Endothelial cell of umbilical vein (primary cell): ENCODE data around the gene HES6. TPM values are rescaled to one million over a fixed set of nuclear protein-coding genes. Genes with fewer than 3 reads are reported as not detected.
A peak's percentile ranks its signal among the peaks of the same experiment; 100 is the strongest.

Source experiments
- BruUV-seq: library from RNA; stranded (reverse); fragments of 400-500 nt; replicated peaks from 2 replicates; lab custom pipeline; 2021; lab: Mats Ljungman, UMichigan
- CTCF ChIA-PET: fragments of 300-600, 350-600 bp; sonication (Branson Sonifier 250); formaldehyde crosslinking; loops from one replicate; lab custom pipeline; 2021; ENCODE audit warnings: antibody characterized with exemption, inconsistent platforms; lab: Charles Lee
- POLR2A ChIA-PET: fragments of 300-600, 350-600 bp; sonication (Branson Sonifier 250); formaldehyde crosslinking; loops from one replicate; lab custom pipeline; 2021; ENCODE audit warnings: antibody characterized with exemption, inconsistent platforms; lab: Charles Lee
- DNase-seq: peaks from one replicate; pipeline ENCODE4 v3.0.0-alpha.2; 2011; ENCODE audit warnings: low read depth, low spot score
- FAIRE-seq: peaks from 2 replicates; lab custom pipeline; 2011; peaks lifted over from hg19 to GRCh38; lab: Jason Lieb, UNC
- H2AFZ ChIP-seq: 2 replicates; pipeline ENCODE4 v1.6.0; 2012; ENCODE audit warnings: low read depth, low read length, control low read depth, inconsistent platforms
- H3K27ac ChIP-seq: 2 replicates; pipeline ENCODE4 v1.5.1; 2011; ENCODE audit warnings: low read depth, mild to moderate bottlenecking, control low read depth, low read length, moderate library complexity; ENCODE audit not compliant: insufficient read depth
- H3K27me3 ChIP-seq, 2 experiments: 2 replicates each; pipeline versions ENCODE4 v1.6.0 to v1.6.1; 2011; ENCODE audit warnings: low read length in 2 of 2, mixed read lengths in 1 of 2; ENCODE audit not compliant: control insufficient read depth in 2 of 2, insufficient read depth in 2 of 2
- H3K36me3 ChIP-seq, 2 experiments: 2 replicates in 1 of 2; 3 replicates in 1 of 2; pipeline ENCODE4 v1.5.1; 2011; ENCODE audit warnings: low read length in 2 of 2, mild to moderate bottlenecking in 1 of 2, moderate library complexity in 1 of 2; ENCODE audit not compliant: control insufficient read depth in 2 of 2, insufficient read depth in 2 of 2; ENCODE audit errors: extremely low read depth in 1 of 2
- H3K4me1 ChIP-seq: 3 replicates; pipeline ENCODE4 v1.5.1; 2011; ENCODE audit warnings: mild to moderate bottlenecking, low read length; ENCODE audit not compliant: control insufficient read depth, insufficient read depth; ENCODE audit errors: extremely low read depth
- H3K4me2 ChIP-seq: 2 replicates; pipeline ENCODE4 v1.6.1; 2011; ENCODE audit warnings: low read length, control low read depth, mixed read lengths; ENCODE audit not compliant: insufficient read depth
- H3K4me3 ChIP-seq, 3 experiments: fragments of 200-600 bp in 1 of 3; sonication (generic), shearing (Covaris generic) in 1 of 3; replicated peaks in 1 of 3; 2 replicates each; pipeline ENCODE4 v1.5.1; 2011 to 2016; ENCODE audit warnings: control low read depth in 3 of 3, low read length in 3 of 3, mild to moderate bottlenecking in 2 of 3, inconsistent platforms in 1 of 3, low read depth in 1 of 3, moderate library complexity in 1 of 3; ENCODE audit not compliant: insufficient read depth in 1 of 3
- H3K79me2 ChIP-seq: 2 replicates; pipeline ENCODE4 v1.6.0; 2012; ENCODE audit warnings: low read length, inconsistent platforms; ENCODE audit not compliant: control insufficient read depth, insufficient read depth
- H3K9ac ChIP-seq: replicated peaks from 2 replicates; pipeline ENCODE3; 2011; ENCODE audit warnings: low read length, control low read depth; ENCODE audit not compliant: insufficient read depth; ENCODE audit errors: extremely low read depth
- H3K9me1 ChIP-seq: replicated peaks from 3 replicates; pipeline ENCODE4 v1.6.0; 2011; ENCODE audit warnings: mild to moderate bottlenecking, low read length; ENCODE audit not compliant: control insufficient read depth, insufficient read depth; ENCODE audit errors: extremely low read depth
- H3K9me3 ChIP-seq: replicated peaks from 2 replicates; pipeline ENCODE4 v1.5.1; 2012; ENCODE audit warnings: low read length, inconsistent platforms; ENCODE audit not compliant: control insufficient read depth, insufficient read depth
- H4K20me1 ChIP-seq: replicated peaks from 2 replicates; pipeline ENCODE3; 2011; ENCODE audit warnings: mild to moderate bottlenecking, low read length; ENCODE audit not compliant: control insufficient read depth, insufficient read depth; ENCODE audit errors: extremely low read depth
- CTCF ChIP-seq, 2 donors: IDR thresholded peaks; 1 replicate in 1 of 2; 2 replicates in 1 of 2; pipeline ENCODE4 v1.5.1; 2011; ENCODE audit warnings: low read length in 2 of 2, mild to moderate bottlenecking in 2 of 2, moderate library complexity in 2 of 2, control low read depth in 1 of 2, inconsistent platforms in 1 of 2, low read depth in 1 of 2; ENCODE audit not compliant: insufficient read depth in 1 of 2; ENCODE audit errors: extremely low read depth in 1 of 2
- EZH2 ChIP-seq: IDR thresholded peaks from 2 replicates; pipeline ENCODE4 v1.6.1; 2012; ENCODE audit warnings: borderline replicate concordance, low read depth, mild to moderate bottlenecking, moderate library complexity, low read length, inconsistent platforms; ENCODE audit not compliant: severe bottlenecking
- FOS ChIP-seq: IDR thresholded peaks from 2 replicates; pipeline ENCODE4 v1.6.1; 2011; ENCODE audit warnings: mild to moderate bottlenecking, low read length, moderate library complexity, borderline replicate concordance; ENCODE audit not compliant: insufficient read depth
- GATA2 ChIP-seq: IDR thresholded peaks from 2 replicates; pipeline ENCODE4 v1.7.0; 2011; ENCODE audit warnings: low read depth, mild to moderate bottlenecking, moderate library complexity, mixed read lengths, low read length; ENCODE audit not compliant: insufficient read length, insufficient read depth
- JUN ChIP-seq: IDR thresholded peaks from 2 replicates; pipeline ENCODE4 v1.6.1; 2011; ENCODE audit warnings: borderline replicate concordance, low read depth; ENCODE audit not compliant: insufficient read length, insufficient read depth
- MYC ChIP-seq: IDR thresholded peaks from one replicate; pipeline ENCODE4 v1.6.1; 2011; ENCODE audit warnings: mild to moderate bottlenecking, low read depth, low read length
- POLR2A ChIP-seq: IDR thresholded peaks from 2 replicates; pipeline ENCODE4 v1.6.1; 2012; ENCODE audit warnings: low read depth, mild to moderate bottlenecking, control low read depth, low read length
- POLR2AphosphoS5 ChIP-seq: IDR thresholded peaks from 2 replicates; pipeline ENCODE4 v1.6.1; 2012; ENCODE audit warnings: low read depth, mild to moderate bottlenecking, control low read depth, low read length, moderate library complexity; ENCODE audit not compliant: insufficient read depth
- dilution Hi-C: fragments of 300-500 bp; cut with MboI; formaldehyde crosslinking; loops from one replicate; pipeline ENCODE4 v1.15.0; 2019; ENCODE audit warnings: low sequenced_read_pairs; ENCODE audit not compliant: extremely low pct_ligation_motif_present
- intact Hi-C: fragments of 100-400 bp; cut with micrococcal nuclease; formaldehyde crosslinking; loops from one replicate; pipeline ENCODE4 v1.10.0; 2022
- polyA plus RNA-seq, 4 experiments: library from polyadenylated mRNA; depleted of rRNA in 3 of 4; stranded (reverse) in 3 of 4; unstranded in 1 of 4; fragments of >200 nt; gene quantifications; 2 replicates each; pipeline versions ENCODE4 v1.2.1 to v1.2.3, GENCODE V29; 2011 to 2012; ENCODE audit warnings: missing spikeins in 1 of 4
- total RNA-seq: library from RNA; stranded (reverse); gene quantifications from 2 replicates; pipeline ENCODE4 v1.2.3, GENCODE V29; 2021
- TF ChIP-seq, protein P1 (sequence below): IDR thresholded peaks from 2 replicates; pipeline ENCODE4 v1.6.1; 2011; ENCODE audit not compliant: insufficient read depth, insufficient read length

Gene HES6
- total and polyA plus RNA-seq, 2 donors (not counting 3 experiments of a cell fraction or from before 2014, with no cell fraction given), result 2.2 to 5.1 TPM

- Histone ChIP-seq H4K20me1 (no peaks in the 10 kb centered on the region), H3K4me1 (peaks cover 3% of the 10 kb centered on the region), H3K9ac (no peak overlapping the region), H3K9me3 (no peaks in the 10 kb centered on the region), H3K9me1 (no peaks in the 10 kb centered on the region), H3K4me3 (no peak overlapping the region), H3K27me3 (peaks cover 7 to 12% of the 10 kb centered on the region in 2 experiments), H2AFZ (no peak overlapping the region), H3K36me3 (no peaks in the 10 kb centered on the region), H3K79me2 (no peaks in the 10 kb centered on the region), H3K4me2 (no peak overlapping the region), H3K27ac (no peak overlapping the region)
- dilution Hi-C loops (no loop called here), intact Hi-C loops (loop anchor here (1.0 to 10.0 kb wide), 3 partner anchors 22 to 566 kb away; partner anchors contain the start of gene UBE2F)
- BruUV-seq, result no TSS peak
- ChIA-PET CTCF (interaction anchor here (2.5 kb wide), 1 partner anchor 23 kb away, joined by 13 read pairs; no protein-coding TSS in a partner anchor), POLR2A (no interaction called here)
- FAIRE-seq (peak; percentile 42), DNase-seq (peak; percentile 17)
- no peak for TF ChIP-seq CTCF (IDR thresholded peaks at IDR 0.05; ENCODE audit: extremely low read depth in 1 of 2, insufficient read depth in 1 of 2, low read depth in 1 of 2, low read length in 2 of 2)
- TF ChIP-seq GATA2, result no peak
Measured at GRCh38 chr2:238240757-238241711, 1.2 kb upstream of the HES6 start.

GRCh38 chr2:238239543-238239862 is 335 bp downstream of the HES6 start:
- intact Hi-C loops (loop anchor here (10.0 kb wide), 1 partner anchor 175 kb away; the partner anchor contains the start of gene SCLY), dilution Hi-C loops (no loop called here)
- FAIRE-seq (no peak), DNase-seq (no peak)
- Histone ChIP-seq H3K9me3 (no peaks in the 10 kb centered on the region), H3K27me3 (peaks cover 9 to 12% of the 10 kb centered on the region in 2 experiments), H3K79me2 (no peaks in the 10 kb centered on the region), H3K27ac (no peak overlapping the region), H4K20me1 (no peaks in the 10 kb centered on the region), H2AFZ (peak overlapping the region; percentile 54), H3K4me3 (peak overlapping the region in 2 of 3 experiments; percentile 5 to 36), H3K4me1 (peaks cover 3% of the 10 kb centered on the region), H3K4me2 (peak overlapping the region; percentile 5), H3K9ac (no peak overlapping the region), H3K9me1 (no peaks in the 10 kb centered on the region), H3K36me3 (no peaks in the 10 kb centered on the region)
- TF ChIP-seq POLR2A (no peak), FOS (no peak), JUN (no peak), POLR2AphosphoS5 (no peak), CTCF (IDR thresholded peaks at IDR 0.05; ENCODE audit: extremely low read depth in 1 of 2, insufficient read depth in 1 of 2, low read depth in 1 of 2, low read length in 2 of 2) (no peak), MYC (no peak), EZH2 (no peak), GATA2 (no peak)
- TF ChIP-seq, protein P1, sequence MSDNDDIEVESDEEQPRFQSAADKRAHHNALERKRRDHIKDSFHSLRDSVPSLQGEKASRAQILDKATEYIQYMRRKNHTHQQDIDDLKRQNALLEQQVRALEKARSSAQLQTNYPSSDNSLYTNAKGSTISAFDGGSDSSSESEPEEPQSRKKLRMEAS, result no peak
- POLR2A ChIA-PET, result no interaction called here
- BruUV-seq, result no TSS peak
- CTCF ChIA-PET, result interaction anchor here (1.2 to 2.5 kb wide), 2 partner anchors 16 to 24 kb away, joined by 3 to 13 read pairs; no protein-coding TSS in a partner anchor
